Tibial nerve (tissue), 4 donors: ENCODE results near the gene ADPGK.

Experiments used
- EP300 ChIP-seq, 2 donors: sonication (generic); formaldehyde crosslinking; IDR thresholded peaks; one replicate each; pipeline ENCODE4 v1.6.1; 2017; ENCODE audit warnings: antibody characterized with exemption in 2 of 2, mild to moderate bottlenecking in 1 of 2
- TF ChIP-seq, protein P1 (sequence below), 5 experiments: fragments of 200-600 bp in 3 of 5; fragments of 450-650 bp in 2 of 5; sonication (generic) in 3 of 5; IDR thresholded peaks; one replicate each; pipeline ENCODE4 v1.5.1; 2016 to 2019; ENCODE audit warnings: antibody characterized with exemption in 5 of 5, mild to moderate bottlenecking in 3 of 5, moderate library complexity in 2 of 5

DNA sequence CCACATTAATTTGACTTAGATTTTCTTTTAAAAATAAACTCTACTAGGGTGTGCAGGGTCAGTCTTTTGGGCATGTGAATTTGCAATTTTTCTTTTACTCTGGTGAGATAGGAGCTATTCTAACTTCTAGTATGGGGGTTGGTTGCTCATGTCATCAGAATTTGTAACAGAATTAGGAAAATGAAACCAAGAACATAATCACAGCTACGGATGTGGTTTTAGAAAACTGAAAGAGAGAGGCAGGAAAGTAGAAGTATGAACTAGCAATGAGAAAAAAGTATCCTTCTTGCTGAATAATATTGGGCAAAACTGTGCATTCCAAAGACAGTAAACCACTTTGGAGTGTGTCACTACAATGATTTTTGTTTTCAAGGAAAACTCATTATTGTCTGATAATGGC is 43.3 kb downstream of the ADPGK start:
- TF ChIP-seq, protein P1, sequence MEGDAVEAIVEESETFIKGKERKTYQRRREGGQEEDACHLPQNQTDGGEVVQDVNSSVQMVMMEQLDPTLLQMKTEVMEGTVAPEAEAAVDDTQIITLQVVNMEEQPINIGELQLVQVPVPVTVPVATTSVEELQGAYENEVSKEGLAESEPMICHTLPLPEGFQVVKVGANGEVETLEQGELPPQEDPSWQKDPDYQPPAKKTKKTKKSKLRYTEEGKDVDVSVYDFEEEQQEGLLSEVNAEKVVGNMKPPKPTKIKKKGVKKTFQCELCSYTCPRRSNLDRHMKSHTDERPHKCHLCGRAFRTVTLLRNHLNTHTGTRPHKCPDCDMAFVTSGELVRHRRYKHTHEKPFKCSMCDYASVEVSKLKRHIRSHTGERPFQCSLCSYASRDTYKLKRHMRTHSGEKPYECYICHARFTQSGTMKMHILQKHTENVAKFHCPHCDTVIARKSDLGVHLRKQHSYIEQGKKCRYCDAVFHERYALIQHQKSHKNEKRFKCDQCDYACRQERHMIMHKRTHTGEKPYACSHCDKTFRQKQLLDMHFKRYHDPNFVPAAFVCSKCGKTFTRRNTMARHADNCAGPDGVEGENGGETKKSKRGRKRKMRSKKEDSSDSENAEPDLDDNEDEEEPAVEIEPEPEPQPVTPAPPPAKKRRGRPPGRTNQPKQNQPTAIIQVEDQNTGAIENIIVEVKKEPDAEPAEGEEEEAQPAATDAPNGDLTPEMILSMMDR (IDR thresholded peaks at IDR 0.05): no peak
- TF ChIP-seq EP300 (IDR thresholded peaks at IDR 0.05): no peak
